Neuron (in vitro differentiated cells): ENCODE measurements around the gene PTPRM.

Source experiments
- H2AFZ ChIP-seq: one replicate; pipeline ENCODE4 v1.6.1; 2013; ENCODE audit warnings: low read depth, mild to moderate bottlenecking, inconsistent platforms, low read length, moderate library complexity
- H3K27me3 ChIP-seq: one replicate; pipeline ENCODE4 v1.6.1; 2013; ENCODE audit warnings: low read length; ENCODE audit not compliant: insufficient read depth
- H3K36me3 ChIP-seq: one replicate; pipeline ENCODE4 v1.6.1; 2013; ENCODE audit warnings: low read length; ENCODE audit not compliant: insufficient read depth
- H3K4me1 ChIP-seq: one replicate; pipeline ENCODE4 v1.6.1; 2013; ENCODE audit warnings: low read length; ENCODE audit not compliant: insufficient read depth
- H3K4me3 ChIP-seq: 2 replicates; pipeline ENCODE4 v1.5.1; 2013; ENCODE audit warnings: mild to moderate bottlenecking, low read length, moderate library complexity
- H3K9me3 ChIP-seq: one replicate; pipeline ENCODE4 v1.6.1; 2013; ENCODE audit warnings: low read length

The PTPRM gene

GRCh38 chr18:7566567-7567473 lies at the start of gene PTPRM:
TSS of gene PTPRM (plus strand) at chr18:7567316. CDS start at chr18:7567819, 503 bp downstream.
- Histone ChIP-seq H3K4me1 (peaks cover 7% of the 10 kb centered on the region), H3K36me3 (no peaks in the 10 kb centered on the region), H2AFZ (peak within 1 kb of the TSS; percentile 100), H3K4me3 (peak within 1 kb of the TSS; percentile 68), H3K27me3 (no peaks in the 10 kb centered on the region), H3K9me3 (no peaks in the 10 kb centered on the region)

GRCh38 chr18:7517852-7518251 lies 49.3 kb upstream of the PTPRM start:
- Histone ChIP-seq H3K9me3 (no peaks in the 10 kb centered on the region), H3K27me3 (no peaks in the 10 kb centered on the region), H3K4me1 (peaks cover 11% of the 10 kb centered on the region), H2AFZ (no peak overlapping the region), H3K36me3 (no peaks in the 10 kb centered on the region), H3K4me3 (no peak overlapping the region)

GRCh38 chr18:7520200-7520785 lies 46.8 kb upstream of the PTPRM start:
- H3K36me3 ChIP-seq: no peaks in the 10 kb centered on the region
- no peak overlapping the region for H3K4me3 ChIP-seq
- no peaks in the 10 kb centered on the region for H3K9me3 ChIP-seq
- peaks cover 4% of the 10 kb centered on the region for H3K4me1 ChIP-seq
- no peak overlapping the region for H2AFZ ChIP-seq
- H3K27me3 ChIP-seq: no peaks in the 10 kb centered on the region

GRCh38 chr18:7521226-7521856 lies 45.8 kb upstream of the PTPRM start:
- H3K4me1 ChIP-seq: peaks cover 3% of the 10 kb centered on the region
- no peaks in the 10 kb centered on the region for H3K36me3 ChIP-seq
- H3K4me3 ChIP-seq: no peak overlapping the region
- H3K9me3 ChIP-seq: no peaks in the 10 kb centered on the region
- H2AFZ ChIP-seq: no peak overlapping the region
- H3K27me3 ChIP-seq: no peaks in the 10 kb centered on the region

- Histone ChIP-seq H2AFZ (no peak overlapping the region), H3K9me3 (no peaks in the 10 kb centered on the region), H3K36me3 (no peaks in the 10 kb centered on the region), H3K27me3 (no peaks in the 10 kb centered on the region), H3K4me1 (no peaks in the 10 kb centered on the region), H3K4me3 (no peak overlapping the region)
Measured at GRCh38 chr18:7523772-7524171, 43.3 kb upstream of the PTPRM start.

GRCh38 chr18:7524786-7525185 lies 42.3 kb upstream of the PTPRM start:
- Histone ChIP-seq H3K9me3 (no peaks in the 10 kb centered on the region), H3K4me3 (no peak overlapping the region), H3K4me1 (no peaks in the 10 kb centered on the region), H2AFZ (no peak overlapping the region), H3K36me3 (no peaks in the 10 kb centered on the region), H3K27me3 (no peaks in the 10 kb centered on the region)

GRCh38 chr18:7532942-7533341 lies 34.2 kb upstream of the PTPRM start:
- Histone ChIP-seq H3K9me3 (no peaks in the 10 kb centered on the region), H2AFZ (no peak overlapping the region), H3K4me3 (no peak overlapping the region), H3K27me3 (no peaks in the 10 kb centered on the region), H3K4me1 (no peaks in the 10 kb centered on the region), H3K36me3 (no peaks in the 10 kb centered on the region)

GRCh38 chr18:7535436-7536205 lies 31.5 kb upstream of the PTPRM start:
- no peaks in the 10 kb centered on the region for H3K9me3 ChIP-seq
- no peak overlapping the region for H3K4me3 ChIP-seq
- H3K36me3 ChIP-seq: no peaks in the 10 kb centered on the region
- H3K4me1 ChIP-seq: no peaks in the 10 kb centered on the region
- no peak overlapping the region for H2AFZ ChIP-seq
- no peaks in the 10 kb centered on the region for H3K27me3 ChIP-seq

GRCh38 chr18:7537145-7537544 lies 30.0 kb upstream of the PTPRM start:
- H3K27me3 ChIP-seq: no peaks in the 10 kb centered on the region

GRCh38 chr18:7541835-7542234 lies 25.3 kb upstream of the PTPRM start:
- no peaks in the 10 kb centered on the region for H3K9me3 ChIP-seq
- no peak overlapping the region for H3K4me3 ChIP-seq
- no peaks in the 10 kb centered on the region for H3K27me3 ChIP-seq
- H2AFZ ChIP-seq: no peak overlapping the region
- H3K36me3 ChIP-seq: no peaks in the 10 kb centered on the region
- H3K4me1 ChIP-seq: no peaks in the 10 kb centered on the region

More at GRCh38 chr18:7537145-7537544, 30.0 kb upstream of the PTPRM start:
- no peaks in the 10 kb centered on the region for H3K36me3 ChIP-seq
- H3K4me1 ChIP-seq: no peaks in the 10 kb centered on the region
- H2AFZ ChIP-seq: no peak overlapping the region
- H3K9me3 ChIP-seq: no peaks in the 10 kb centered on the region
- H3K4me3 ChIP-seq: no peak overlapping the region

GRCh38 chr18:7544686-7545085 lies 22.4 kb upstream of the PTPRM start:
- no peaks in the 10 kb centered on the region for H3K4me1 ChIP-seq
- H3K36me3 ChIP-seq: no peaks in the 10 kb centered on the region
- H3K27me3 ChIP-seq: no peaks in the 10 kb centered on the region
- H2AFZ ChIP-seq: no peak overlapping the region
- no peak overlapping the region for H3K4me3 ChIP-seq
- no peaks in the 10 kb centered on the region for H3K9me3 ChIP-seq

GRCh38 chr18:7545734-7546133 lies 21.4 kb upstream of the PTPRM start:
- Histone ChIP-seq H3K27me3 (no peaks in the 10 kb centered on the region), H3K9me3 (no peaks in the 10 kb centered on the region), H3K4me3 (no peak overlapping the region), H3K36me3 (no peaks in the 10 kb centered on the region), H3K4me1 (no peaks in the 10 kb centered on the region), H2AFZ (no peak overlapping the region)

- H2AFZ ChIP-seq: no peak overlapping the region
- H3K36me3 ChIP-seq: no peaks in the 10 kb centered on the region
- no peak overlapping the region for H3K4me3 ChIP-seq
- H3K9me3 ChIP-seq: no peaks in the 10 kb centered on the region
- H3K4me1 ChIP-seq: no peaks in the 10 kb centered on the region
- no peaks in the 10 kb centered on the region for H3K27me3 ChIP-seq
Measured at GRCh38 chr18:7548221-7548620, 18.9 kb upstream of the PTPRM start.
